NCI-H345 treated with DMSO at 0.1 percent for 48 hours (cell line): ENCODE results near the gene FBXL14.

Experiments used
- DNase-seq: peaks from one replicate; lab custom pipeline; 2025; ENCODE audit not compliant: unreplicated experiment; lab: John Stamatoyannopoulos, UW

Gene FBXL14

GRCh38 chr12:1517734-1518525, 76.5 kb downstream of the FBXL14 start:
- DNase-seq = no peak

GRCh38 chr12:1517007-1517406, 77.4 kb downstream of the FBXL14 start:
- DNase-seq = no peak
